ENCODE measurements around the gene F7. TPM values are rescaled to one million over a fixed set of nuclear protein-coding genes. Genes with fewer than 3 reads are reported as not detected.

Gene F7
- total RNA-seq, 1 experiment from 2014 or later: 0.26 TPM

DNA sequence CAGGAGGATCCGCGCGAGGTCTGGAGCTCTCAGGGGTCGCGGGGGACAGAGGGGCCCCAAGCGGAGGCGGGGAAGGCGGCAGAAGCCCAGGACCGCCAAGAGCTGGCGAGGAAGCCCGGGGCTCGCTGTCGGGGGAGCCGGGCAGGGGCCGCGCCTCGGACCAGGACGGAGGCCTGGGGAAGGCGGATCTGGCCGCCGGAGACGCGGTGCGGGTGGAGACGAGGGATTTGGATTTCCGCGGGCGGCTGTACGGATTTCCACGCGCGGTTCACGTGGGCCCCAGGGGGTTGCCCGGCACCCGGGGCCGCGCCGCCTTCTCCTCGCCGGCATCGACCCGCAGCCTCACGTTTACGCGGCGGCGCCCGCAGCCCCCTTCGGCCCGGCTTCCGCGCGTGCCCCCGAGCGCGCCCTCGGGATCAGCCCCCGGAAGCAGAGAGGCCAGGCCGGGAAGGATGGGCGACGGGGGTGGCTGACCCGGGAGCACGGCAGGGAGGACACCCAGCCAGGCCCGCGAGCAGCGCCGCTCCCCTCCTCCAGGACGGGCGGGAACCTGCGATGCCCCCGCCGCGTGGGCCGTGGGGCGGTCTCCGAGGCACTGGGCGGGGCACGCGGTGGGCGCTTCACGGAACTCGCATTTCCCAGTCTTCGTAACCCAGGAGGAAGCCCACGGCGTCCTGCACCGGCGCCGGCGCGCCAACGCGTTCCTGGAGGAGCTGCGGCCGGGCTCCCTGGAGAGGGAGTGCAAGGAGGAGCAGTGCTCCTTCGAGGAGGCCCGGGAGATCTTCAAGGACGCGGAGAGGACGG is 4.7 kb downstream of the F7 start:
- ChIA-PET CTCF (interaction anchor here (1.0 to 1.2 kb wide), 2 partner anchors 20 to 81 kb away, joined by 3 to 5 read pairs; no protein-coding TSS in a partner anchor), POLR2A (interaction anchor here (1.1 kb wide), 1 partner anchor 13 kb away, joined by 3 read pairs; no protein-coding TSS in a partner anchor)
- peaks cover 21% of the 10 kb centered on the region for H3K27me3 Mint-ChIP-seq (ENCODE audit: low read depth)
- 0 out of 2 replicates have a peak, but pooled peaks cover 2% of the 10 kb centered on the region for H3K36me3 Mint-ChIP-seq
- ATAC-seq (peak; percentile 35), DNase-seq (ENCODE audit: low spot score) (peak; percentile 31)
- H3K4me3 Mint-ChIP-seq: peak overlapping the region; percentile 55
- H3K27ac Mint-ChIP-seq: no peak overlapping the region
- TF ChIP-seq NR1H2 (CRISPR knock-in tag; IDR thresholded peaks at IDR 0.05): no peak
- TF ChIP-seq KAT7 (CRISPR knock-in tag; IDR thresholded peaks at IDR 0.05; ENCODE audit: borderline replicate concordance): peak; percentile 72; the same call in 1 of the 2 replicates
- TF ChIP-seq FOXP1 (CRISPR knock-in tag; IDR thresholded peaks at IDR 0.05; ENCODE audit: borderline replicate concordance): peak; percentile 52; the same call in 1 of the 2 replicates
- 0 out of 2 replicates have a peak, but pooled peaks have one; percentile 13 for TF ChIP-seq RELA (CRISPR knock-in tag; IDR thresholded peaks at IDR 0.05; ENCODE audit: borderline replicate concordance)
- TF ChIP-seq, protein P1, sequence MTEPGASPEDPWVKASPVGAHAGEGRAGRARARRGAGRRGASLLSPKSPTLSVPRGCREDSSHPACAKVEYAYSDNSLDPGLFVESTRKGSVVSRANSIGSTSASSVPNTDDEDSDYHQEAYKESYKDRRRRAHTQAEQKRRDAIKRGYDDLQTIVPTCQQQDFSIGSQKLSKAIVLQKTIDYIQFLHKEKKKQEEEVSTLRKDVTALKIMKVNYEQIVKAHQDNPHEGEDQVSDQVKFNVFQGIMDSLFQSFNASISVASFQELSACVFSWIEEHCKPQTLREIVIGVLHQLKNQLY (CRISPR knock-in tag; IDR thresholded peaks at IDR 0.05): no peak
- TF ChIP-seq ATF1 (CRISPR knock-in tag; IDR thresholded peaks at IDR 0.05): no peak
- peak; percentile 40; the same call in 1 of the 2 replicates for TF ChIP-seq ZNF423 (CRISPR knock-in tag; IDR thresholded peaks at IDR 0.05)
- TF ChIP-seq CREM (CRISPR knock-in tag; IDR thresholded peaks at IDR 0.05): no peak
- TF ChIP-seq CBFB (CRISPR knock-in tag; IDR thresholded peaks at IDR 0.05; ENCODE audit: low read depth): no peak
- 0 out of 2 replicates have a peak, but pooled peaks have one; percentile 20 for TF ChIP-seq MYBL2 (CRISPR knock-in tag; IDR thresholded peaks at IDR 0.05)
- TF ChIP-seq, protein P2, sequence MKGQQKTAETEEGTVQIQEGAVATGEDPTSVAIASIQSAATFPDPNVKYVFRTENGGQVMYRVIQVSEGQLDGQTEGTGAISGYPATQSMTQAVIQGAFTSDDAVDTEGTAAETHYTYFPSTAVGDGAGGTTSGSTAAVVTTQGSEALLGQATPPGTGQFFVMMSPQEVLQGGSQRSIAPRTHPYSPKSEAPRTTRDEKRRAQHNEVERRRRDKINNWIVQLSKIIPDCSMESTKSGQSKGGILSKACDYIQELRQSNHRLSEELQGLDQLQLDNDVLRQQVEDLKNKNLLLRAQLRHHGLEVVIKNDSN (CRISPR knock-in tag; IDR thresholded peaks at IDR 0.05): no peak
- TF ChIP-seq FOXJ3 (CRISPR knock-in tag; IDR thresholded peaks at IDR 0.05; ENCODE audit: borderline replicate concordance): no peak
- TF ChIP-seq ZNF263 (CRISPR knock-in tag; IDR thresholded peaks at IDR 0.05; ENCODE audit: low read depth): peak; percentile 95
- TF ChIP-seq RORB (CRISPR knock-in tag; IDR thresholded peaks at IDR 0.05): no peak
- TF ChIP-seq JAZF1 (CRISPR knock-in tag; IDR thresholded peaks at IDR 0.05): no peak
- TF ChIP-seq, protein P3, sequence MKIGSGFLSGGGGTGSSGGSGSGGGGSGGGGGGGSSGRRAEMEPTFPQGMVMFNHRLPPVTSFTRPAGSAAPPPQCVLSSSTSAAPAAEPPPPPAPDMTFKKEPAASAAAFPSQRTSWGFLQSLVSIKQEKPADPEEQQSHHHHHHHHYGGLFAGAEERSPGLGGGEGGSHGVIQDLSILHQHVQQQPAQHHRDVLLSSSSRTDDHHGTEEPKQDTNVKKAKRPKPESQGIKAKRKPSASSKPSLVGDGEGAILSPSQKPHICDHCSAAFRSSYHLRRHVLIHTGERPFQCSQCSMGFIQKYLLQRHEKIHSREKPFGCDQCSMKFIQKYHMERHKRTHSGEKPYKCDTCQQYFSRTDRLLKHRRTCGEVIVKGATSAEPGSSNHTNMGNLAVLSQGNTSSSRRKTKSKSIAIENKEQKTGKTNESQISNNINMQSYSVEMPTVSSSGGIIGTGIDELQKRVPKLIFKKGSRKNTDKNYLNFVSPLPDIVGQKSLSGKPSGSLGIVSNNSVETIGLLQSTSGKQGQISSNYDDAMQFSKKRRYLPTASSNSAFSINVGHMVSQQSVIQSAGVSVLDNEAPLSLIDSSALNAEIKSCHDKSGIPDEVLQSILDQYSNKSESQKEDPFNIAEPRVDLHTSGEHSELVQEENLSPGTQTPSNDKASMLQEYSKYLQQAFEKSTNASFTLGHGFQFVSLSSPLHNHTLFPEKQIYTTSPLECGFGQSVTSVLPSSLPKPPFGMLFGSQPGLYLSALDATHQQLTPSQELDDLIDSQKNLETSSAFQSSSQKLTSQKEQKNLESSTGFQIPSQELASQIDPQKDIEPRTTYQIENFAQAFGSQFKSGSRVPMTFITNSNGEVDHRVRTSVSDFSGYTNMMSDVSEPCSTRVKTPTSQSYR (CRISPR knock-in tag; IDR thresholded peaks at IDR 0.05): no peak
- TF ChIP-seq, protein P4, sequence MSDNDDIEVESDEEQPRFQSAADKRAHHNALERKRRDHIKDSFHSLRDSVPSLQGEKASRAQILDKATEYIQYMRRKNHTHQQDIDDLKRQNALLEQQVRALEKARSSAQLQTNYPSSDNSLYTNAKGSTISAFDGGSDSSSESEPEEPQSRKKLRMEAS (CRISPR knock-in tag; IDR thresholded peaks at IDR 0.05): peak; percentile 16
- peaks cover 8% of the 10 kb centered on the region for H3K4me1 Mint-ChIP-seq
- H3K9me3 Mint-ChIP-seq: peaks cover 6% of the 10 kb centered on the region

DNA sequence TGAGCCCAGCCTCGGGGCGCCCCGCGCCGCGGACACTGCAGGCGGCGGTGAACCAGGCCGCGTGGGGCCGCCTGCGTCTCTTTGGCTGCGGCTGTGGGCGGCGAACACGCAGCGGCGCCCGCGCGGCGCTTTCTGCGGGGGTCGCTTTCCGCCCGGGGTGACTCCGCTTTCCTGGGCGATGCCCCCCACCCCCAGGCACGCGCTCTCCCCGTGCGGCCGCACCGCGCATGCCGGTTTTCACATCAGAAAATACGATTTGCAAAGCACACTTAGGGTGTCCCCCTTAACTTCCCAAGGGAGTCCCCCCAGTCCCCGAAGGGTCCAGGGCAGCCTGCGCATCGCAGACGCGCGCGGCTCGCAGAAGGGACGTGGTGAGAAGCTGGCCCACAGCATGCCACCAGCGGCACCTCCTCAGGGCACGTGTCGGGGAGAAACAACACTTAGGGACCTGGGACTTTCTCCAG is 5.3 kb downstream of the F7 start:
- ChIA-PET CTCF (interaction anchor here (0.6 kb wide), 1 partner anchor 59 kb away, joined by 8 read pairs; no protein-coding TSS in a partner anchor), POLR2A (no interaction called here)
- H3K36me3 Mint-ChIP-seq: 0 out of 2 replicates have a peak, but pooled peaks cover 2% of the 10 kb centered on the region
- H3K27me3 Mint-ChIP-seq (ENCODE audit: low read depth): peaks cover 21% of the 10 kb centered on the region
- DNase-seq (ENCODE audit: low spot score) (peak; percentile 18), ATAC-seq (no peak)
- H3K4me3 Mint-ChIP-seq: peak overlapping the region; percentile 47
- H3K9me3 Mint-ChIP-seq: peaks cover 6% of the 10 kb centered on the region
- peaks cover 1% of the 10 kb centered on the region; the same call in 1 of the 2 replicates for H3K4me1 Mint-ChIP-seq
- no peak overlapping the region for H3K27ac Mint-ChIP-seq
- no peak for TF ChIP-seq ZNF219 (CRISPR knock-in tag; IDR thresholded peaks at IDR 0.05; ENCODE audit: borderline replicate concordance)
- TF ChIP-seq SMAD4 (CRISPR knock-in tag; IDR thresholded peaks at IDR 0.05): no peak
- TF ChIP-seq ZNF317 (CRISPR knock-in tag; IDR thresholded peaks at IDR 0.05; ENCODE audit: borderline replicate concordance, low read depth): no peak
- no peak for TF ChIP-seq SMAD3 (CRISPR knock-in tag; IDR thresholded peaks at IDR 0.05; ENCODE audit: borderline replicate concordance)
- no peak for TF ChIP-seq ZNF138 (CRISPR knock-in tag; conservative IDR thresholded peaks at IDR 0.05)
- TF ChIP-seq, protein P2 (CRISPR knock-in tag; IDR thresholded peaks at IDR 0.05): no peak
- TF ChIP-seq, protein P5, sequence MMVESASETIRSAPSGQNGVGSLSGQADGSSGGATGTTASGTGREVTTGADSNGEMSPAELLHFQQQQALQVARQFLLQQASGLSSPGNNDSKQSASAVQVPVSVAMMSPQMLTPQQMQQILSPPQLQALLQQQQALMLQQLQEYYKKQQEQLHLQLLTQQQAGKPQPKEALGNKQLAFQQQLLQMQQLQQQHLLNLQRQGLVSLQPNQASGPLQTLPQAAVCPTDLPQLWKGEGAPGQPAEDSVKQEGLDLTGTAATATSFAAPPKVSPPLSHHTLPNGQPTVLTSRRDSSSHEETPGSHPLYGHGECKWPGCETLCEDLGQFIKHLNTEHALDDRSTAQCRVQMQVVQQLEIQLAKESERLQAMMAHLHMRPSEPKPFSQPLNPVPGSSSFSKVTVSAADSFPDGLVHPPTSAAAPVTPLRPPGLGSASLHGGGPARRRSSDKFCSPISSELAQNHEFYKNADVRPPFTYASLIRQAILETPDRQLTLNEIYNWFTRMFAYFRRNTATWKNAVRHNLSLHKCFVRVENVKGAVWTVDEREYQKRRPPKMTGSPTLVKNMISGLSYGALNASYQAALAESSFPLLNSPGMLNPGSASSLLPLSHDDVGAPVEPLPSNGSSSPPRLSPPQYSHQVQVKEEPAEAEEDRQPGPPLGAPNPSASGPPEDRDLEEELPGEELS (CRISPR knock-in tag; IDR thresholded peaks at IDR 0.05): no peak
- peak; percentile 40; the same call in 1 of the 2 replicates for TF ChIP-seq ETV6 (CRISPR knock-in tag; IDR thresholded peaks at IDR 0.05)
- TF ChIP-seq, protein P6, sequence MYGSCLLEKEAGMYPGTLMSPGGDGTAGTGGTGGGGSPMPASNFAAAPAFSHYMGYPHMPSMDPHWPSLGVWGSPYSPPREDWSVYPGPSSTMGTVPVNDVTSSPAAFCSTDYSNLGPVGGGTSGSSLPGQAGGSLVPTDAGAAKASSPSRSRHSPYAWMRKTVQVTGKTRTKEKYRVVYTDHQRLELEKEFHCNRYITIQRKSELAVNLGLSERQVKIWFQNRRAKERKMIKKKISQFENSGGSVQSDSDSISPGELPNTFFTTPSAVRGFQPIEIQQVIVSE (CRISPR knock-in tag; IDR thresholded peaks at IDR 0.05; ENCODE audit: borderline replicate concordance): no peak
- TF ChIP-seq CBFB (CRISPR knock-in tag; IDR thresholded peaks at IDR 0.05; ENCODE audit: low read depth): no peak
- no peak for TF ChIP-seq TEAD4 (CRISPR knock-in tag; IDR thresholded peaks at IDR 0.05)

Measured in WTC11 (cell line).